Activated CD4-positive, alpha-beta T cell treated with anti-CD3 and anti-CD28 coated beads, Interleukin-10, Interleukin-2, amounts not matched to agents 100 ng/mL and 50 ng/mL, durations not matched to agents 16 hours and 8 hours (primary cell): Measurements from ENCODE around the gene AGBL4.
"Not testable (repeated sequence)": the region's sequence is repeated elsewhere in the genome, so short reads cannot be mapped to it uniquely, and the experiment has no call there.

ENCODE experiments used
- DNase-seq: peaks from one replicate; pipeline ENCODE4 v3.0.0-alpha.2; 2020

AGBL4 gene

GRCh38 chr1:50023292-50024159, at the start of gene AGBL4:
Gene AGBL4 (minus strand): TSS chr1:50023954.
- DNase-seq: peak; percentile 23

- no peak for DNase-seq
These were observed 43.1 kb upstream of the AGBL4 start for GRCh38 chr1:50066806-50067205.

- no peak for DNase-seq
These were observed 36.5 kb upstream of the AGBL4 start for GRCh38 chr1:50060279-50060678.

GRCh38 chr1:50048791-50049190, 25.0 kb upstream of the AGBL4 start:
- DNase-seq: no peak

GRCh38 chr1:50047916-50048694, 24.4 kb upstream of the AGBL4 start:
- peak; percentile 21 for DNase-seq

GRCh38 chr1:50038237-50038809, 14.6 kb upstream of the AGBL4 start:
- DNase-seq: no peak

- no peak for DNase-seq
These were observed 4.0 kb upstream of the AGBL4 start for GRCh38 chr1:50027794-50028193.

- DNase-seq: no peak
These were observed 28.0 kb downstream of the AGBL4 start for GRCh38 chr1:49995734-49996133.

- DNase-seq: no peak
These were observed 52.7 kb downstream of the AGBL4 start for GRCh38 chr1:49971088-49971487.

GRCh38 chr1:49951385-49951784, 72.4 kb downstream of the AGBL4 start:
- DNase-seq: no peak

- not testable (repeated sequence) for DNase-seq
These were observed 108.5 kb downstream of the AGBL4 start for GRCh38 chr1:49915301-49915700.

GRCh38 chr1:49906365-49906764, 117.4 kb downstream of the AGBL4 start:
- no peak for DNase-seq

- no peak for DNase-seq
These were observed 159.2 kb downstream of the AGBL4 start for GRCh38 chr1:49864581-49864980.

- no peak for DNase-seq
These were observed 169.0 kb downstream of the AGBL4 start for GRCh38 chr1:49854741-49855140.

- no peak for DNase-seq
These were observed 181.2 kb downstream of the AGBL4 start for GRCh38 chr1:49842596-49842995.

GRCh38 chr1:49841767-49842166, 182.0 kb downstream of the AGBL4 start:
- DNase-seq: no peak

- no peak for DNase-seq
These were observed 199.5 kb downstream of the AGBL4 start for GRCh38 chr1:49824261-49824660.

GRCh38 chr1:49817681-49818080, 206.1 kb downstream of the AGBL4 start:
- no peak for DNase-seq

- DNase-seq: not testable (repeated sequence)
These were observed 236.7 kb downstream of the AGBL4 start for GRCh38 chr1:49787013-49787412.

GRCh38 chr1:49765034-49765433, 258.7 kb downstream of the AGBL4 start:
- DNase-seq: no peak

- DNase-seq: not testable (repeated sequence)
These were observed 285.6 kb downstream of the AGBL4 start for GRCh38 chr1:49738118-49738517.

- no peak for DNase-seq
These were observed 295.4 kb downstream of the AGBL4 start for GRCh38 chr1:49728377-49728776.

GRCh38 chr1:49723662-49724061, 300.1 kb downstream of the AGBL4 start:
- no peak for DNase-seq
